ENCODE results near the gene VWA3B.

DNA sequence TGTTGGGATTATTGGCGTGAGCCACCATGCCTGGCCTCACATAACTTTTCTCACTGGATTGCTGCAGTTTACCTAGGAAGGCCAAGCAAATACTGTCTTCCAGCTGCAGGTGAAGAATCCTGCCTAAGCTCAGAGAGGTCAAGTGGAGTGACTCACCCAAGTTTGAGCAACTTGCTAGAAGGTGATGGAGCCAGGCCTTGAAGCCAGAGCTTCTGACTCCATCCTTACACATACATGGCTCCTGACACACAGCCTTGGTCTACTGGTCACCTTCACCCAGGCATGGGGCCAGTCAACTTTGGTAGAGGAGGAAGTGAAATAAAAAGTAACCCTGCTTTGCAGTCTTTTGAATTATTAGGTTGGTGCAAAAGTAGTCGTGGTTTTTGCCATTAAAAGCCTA is 93.5 kb downstream of the VWA3B start:
- TF ChIP-seq POLR2A (IDR thresholded peaks at IDR 0.05) (no peak), CTCF (IDR thresholded peaks at IDR 0.05) (no peak), EP300 (IDR thresholded peaks at IDR 0.05) (no peak), POLR2AphosphoS5 (IDR thresholded peaks at IDR 0.05) (no peak)

Data from upper lobe of left lung (tissue), 4 donors.